ENCODE measurements around the gene IRX5.

GRCh38 chr16:54962045-54962444, 31.4 kb downstream of the IRX5 start:
- TF ChIP-seq, protein P1, sequence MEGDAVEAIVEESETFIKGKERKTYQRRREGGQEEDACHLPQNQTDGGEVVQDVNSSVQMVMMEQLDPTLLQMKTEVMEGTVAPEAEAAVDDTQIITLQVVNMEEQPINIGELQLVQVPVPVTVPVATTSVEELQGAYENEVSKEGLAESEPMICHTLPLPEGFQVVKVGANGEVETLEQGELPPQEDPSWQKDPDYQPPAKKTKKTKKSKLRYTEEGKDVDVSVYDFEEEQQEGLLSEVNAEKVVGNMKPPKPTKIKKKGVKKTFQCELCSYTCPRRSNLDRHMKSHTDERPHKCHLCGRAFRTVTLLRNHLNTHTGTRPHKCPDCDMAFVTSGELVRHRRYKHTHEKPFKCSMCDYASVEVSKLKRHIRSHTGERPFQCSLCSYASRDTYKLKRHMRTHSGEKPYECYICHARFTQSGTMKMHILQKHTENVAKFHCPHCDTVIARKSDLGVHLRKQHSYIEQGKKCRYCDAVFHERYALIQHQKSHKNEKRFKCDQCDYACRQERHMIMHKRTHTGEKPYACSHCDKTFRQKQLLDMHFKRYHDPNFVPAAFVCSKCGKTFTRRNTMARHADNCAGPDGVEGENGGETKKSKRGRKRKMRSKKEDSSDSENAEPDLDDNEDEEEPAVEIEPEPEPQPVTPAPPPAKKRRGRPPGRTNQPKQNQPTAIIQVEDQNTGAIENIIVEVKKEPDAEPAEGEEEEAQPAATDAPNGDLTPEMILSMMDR (IDR thresholded peaks at IDR 0.05): no peak
- TF ChIP-seq POLR2A (IDR thresholded peaks at IDR 0.05): no peak
- TF ChIP-seq POLR2AphosphoS5 (IDR thresholded peaks at IDR 0.05): no peak
- no peak for TF ChIP-seq EP300 (IDR thresholded peaks at IDR 0.05)

Data from stomach (tissue), 4 donors.